H9 (cell line): Measurements from ENCODE around the gene FOLR1. TPM values are rescaled to one million over a fixed set of nuclear protein-coding genes. Genes with fewer than 3 reads are reported as not detected.

Source experiments
- DNase-seq: peaks from one replicate; pipeline ENCODE4 v3.0.0-alpha.2; 2017
- H2AFZ ChIP-seq: one replicate; pipeline ENCODE4 v1.6.1; 2013; ENCODE audit warnings: mild to moderate bottlenecking, low read length, control low read depth, moderate library complexity
- H2AK5ac ChIP-seq: 2 replicates; pipeline ENCODE4 v1.6.1; 2013; ENCODE audit warnings: low read length, control low read depth, mixed read lengths; ENCODE audit not compliant: insufficient read length
- H2BK120ac ChIP-seq: one replicate; pipeline ENCODE4 v1.6.1; 2013; ENCODE audit warnings: low read depth, mild to moderate bottlenecking, low read length, control low read depth, inconsistent platforms; ENCODE audit not compliant: poor library complexity, severe bottlenecking
- H2BK12ac ChIP-seq: 2 replicates; pipeline ENCODE4 v1.6.1; 2013; ENCODE audit warnings: low read length, control low read depth, mixed read lengths, low read depth; ENCODE audit not compliant: insufficient read length
- H2BK15ac ChIP-seq: 2 replicates; pipeline ENCODE4 v1.6.1; 2013; ENCODE audit warnings: low read depth, low read length, control low read depth
- H2BK20ac ChIP-seq: one replicate; pipeline ENCODE4 v1.6.1; 2013; ENCODE audit warnings: low read depth, mild to moderate bottlenecking, low read length, control low read depth, inconsistent platforms; ENCODE audit not compliant: poor library complexity, severe bottlenecking
- H2BK5ac ChIP-seq: 2 replicates; pipeline ENCODE4 v1.6.1; 2013; ENCODE audit warnings: low read length, control low read depth, mixed read lengths; ENCODE audit not compliant: insufficient read length
- H3K14ac ChIP-seq: 2 replicates; pipeline ENCODE4 v1.6.1; 2013; ENCODE audit warnings: low read length, control low read depth; ENCODE audit not compliant: insufficient read depth
- H3K18ac ChIP-seq: 2 replicates; pipeline ENCODE4 v1.6.1; 2013; ENCODE audit warnings: low read depth, mild to moderate bottlenecking, mixed read lengths, low read length, control low read depth; ENCODE audit not compliant: insufficient read length
- H3K23ac ChIP-seq: 2 replicates; pipeline ENCODE4 v1.6.1; 2013; ENCODE audit warnings: low read length, control low read depth, mixed read lengths, low read depth; ENCODE audit not compliant: insufficient read length
- H3K23me2 ChIP-seq: 2 replicates; pipeline ENCODE4 v1.6.1; 2013; ENCODE audit warnings: low read depth, mild to moderate bottlenecking, mixed read lengths, low read length, control low read depth; ENCODE audit not compliant: insufficient read length, poor library complexity, severe bottlenecking
- H3K27ac ChIP-seq: 2 replicates; pipeline ENCODE4 v1.5.1; 2013; ENCODE audit warnings: low read length, control low read depth, mixed read lengths, low read depth; ENCODE audit not compliant: insufficient read length
- H3K27me3 ChIP-seq: 2 replicates; pipeline ENCODE4 v1.6.1; 2013; ENCODE audit warnings: low read length, control low read depth, inconsistent platforms; ENCODE audit not compliant: insufficient read depth
- H3K4ac ChIP-seq: 2 replicates; pipeline ENCODE4 v1.6.1; 2013; ENCODE audit warnings: low read depth, mild to moderate bottlenecking, control low read depth, inconsistent platforms, low read length, moderate library complexity
- H3K4me1 ChIP-seq: 2 replicates; pipeline ENCODE4 v1.6.1; 2013; ENCODE audit warnings: low read length, control low read depth, inconsistent platforms; ENCODE audit not compliant: insufficient read depth
- H3K4me2 ChIP-seq: 2 replicates; pipeline ENCODE4 v1.6.1; 2013; ENCODE audit warnings: low read length, control low read depth, mixed read lengths; ENCODE audit not compliant: insufficient read length, insufficient read depth
- H3K56ac ChIP-seq: 2 replicates; pipeline ENCODE4 v1.6.1; 2013; ENCODE audit warnings: low read depth, mild to moderate bottlenecking, mixed read lengths, low read length, control low read depth; ENCODE audit not compliant: insufficient read length
- H3K79me1 ChIP-seq: 2 replicates; pipeline ENCODE4 v1.6.1; 2013; ENCODE audit warnings: low read depth, mild to moderate bottlenecking, moderate library complexity, low read length, control low read depth, inconsistent platforms; ENCODE audit not compliant: insufficient read depth, poor library complexity, severe bottlenecking
- H3K79me2 ChIP-seq: 2 replicates; pipeline ENCODE4 v1.6.1; 2013; ENCODE audit warnings: low read length, control low read depth, inconsistent platforms; ENCODE audit not compliant: insufficient read depth
- H3K9ac ChIP-seq: 2 replicates; pipeline ENCODE4 v1.6.1; 2013; ENCODE audit warnings: low read length, control low read depth, mixed read lengths; ENCODE audit not compliant: insufficient read length; ENCODE audit errors: extremely low read depth
- H3K9me3 ChIP-seq: one replicate; pipeline ENCODE4 v1.6.1; 2013; ENCODE audit warnings: low read depth, low read length, inconsistent platforms; ENCODE audit not compliant: control insufficient read depth
- H3T11ph ChIP-seq: one replicate; pipeline ENCODE4 v1.6.1; 2013; ENCODE audit warnings: mild to moderate bottlenecking, low read length, control low read depth, inconsistent platforms
- H4K20me1 ChIP-seq: one replicate; pipeline ENCODE4 v1.6.1; 2013; ENCODE audit not compliant: control insufficient read depth, insufficient read length, insufficient read depth
- H4K5ac ChIP-seq: 2 replicates; pipeline ENCODE4 v1.6.1; 2013; ENCODE audit warnings: low read depth, mild to moderate bottlenecking, mixed read lengths, low read length, control low read depth; ENCODE audit not compliant: insufficient read length
- H4K8ac ChIP-seq: replicated peaks from 2 replicates; pipeline ENCODE4 v1.6.1; 2013; ENCODE audit warnings: low read length, control low read depth, mixed read lengths, low read depth; ENCODE audit not compliant: insufficient read length
- H4K91ac ChIP-seq: 2 replicates; pipeline ENCODE4 v1.6.1; 2013; ENCODE audit warnings: low read depth, mild to moderate bottlenecking, moderate library complexity, mixed read lengths, low read length, control low read depth; ENCODE audit not compliant: insufficient read length
- H3K27ac Mint-ChIP-seq, 3 experiments: 2 replicates in 2 of 3; 3 replicates in 1 of 3; pipeline ENCODE4 v1.8.0; 2020 to 2021; ENCODE audit warnings: mixed read lengths in 3 of 3, mild to moderate bottlenecking in 1 of 3, moderate library complexity in 1 of 3
- H3K27me3 Mint-ChIP-seq: 2 replicates; pipeline ENCODE4 v1.8.0; 2021; ENCODE audit warnings: low read depth, mild to moderate bottlenecking, moderate library complexity, mixed read lengths
- H3K36me3 Mint-ChIP-seq, 3 experiments: 2 replicates in 2 of 3; 3 replicates in 1 of 3; pipeline ENCODE4 v1.8.0; 2020 to 2021; ENCODE audit warnings: low read depth in 3 of 3, mixed read lengths in 3 of 3; ENCODE audit not compliant: insufficient read depth in 1 of 3
- H3K4me1 Mint-ChIP-seq, 2 experiments: 2 replicates each; pipeline ENCODE4 v1.8.0; 2020; ENCODE audit warnings: mixed read lengths in 2 of 2
- H3K4me3 Mint-ChIP-seq, 2 experiments: 2 replicates in 1 of 2; 3 replicates in 1 of 2; pipeline ENCODE4 v1.8.0; 2020 to 2021; ENCODE audit warnings: mild to moderate bottlenecking in 2 of 2, mixed read lengths in 2 of 2, moderate library complexity in 1 of 2
- H3K9me3 Mint-ChIP-seq, 2 experiments: 2 replicates in 1 of 2; 3 replicates in 1 of 2; pipeline ENCODE4 v1.8.0; 2020; ENCODE audit warnings: mild to moderate bottlenecking in 2 of 2, mixed read lengths in 2 of 2, moderate library complexity in 1 of 2
- WGBS: extraction: QIAGEN DNeasy Blood & Tissue Kit; methylation state at CpG from one replicate; pipeline ENCODE4 v1.1.7; 2013; ENCODE audit warnings: missing lambda C conversion rate, low lambda C conversion rate, mixed read lengths; ENCODE audit not compliant: insufficient read length; ENCODE audit errors: extremely low coverage; 5-methylcytosine and 5-hydroxymethylcytosine counted together
- total RNA-seq: library from RNA; stranded (reverse); gene quantifications from 2 replicates; pipeline ENCODE4 v1.2.1, GENCODE V29; 2021
- TF ChIP-seq, protein P1 (sequence below): fragments of 200-600 bp; sonication (generic); conservative IDR thresholded peaks from 3 replicates; pipeline ENCODE4 v1.8.0; 2021; ENCODE audit warnings: antibody characterized with exemption, mild to moderate bottlenecking

FOLR1 gene
- total RNA-seq, 1 experiment from 2014 or later = 0.92 TPM

DNA sequence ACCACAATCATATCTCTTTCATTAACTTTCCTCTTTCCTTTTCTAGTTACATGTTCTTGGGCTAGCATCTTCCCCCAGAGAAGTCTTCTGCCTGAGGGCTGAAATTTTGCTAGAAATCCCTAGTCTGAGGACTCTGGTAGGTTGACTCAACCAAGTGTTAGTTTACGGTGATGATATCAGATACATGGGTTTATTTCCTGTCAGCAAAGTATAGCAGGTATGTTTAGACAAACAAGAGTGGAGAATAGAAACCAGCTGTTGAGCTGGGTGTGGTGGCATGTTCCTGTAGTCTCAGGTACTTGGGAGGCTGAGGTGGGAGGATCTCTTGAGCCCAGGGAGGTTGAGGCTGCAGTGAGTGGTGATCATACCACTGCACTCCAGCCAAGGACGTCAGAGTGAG, 11.2 kb downstream of the FOLR1 start:
- Histone ChIP-seq H3K23me2 (no peaks in the 10 kb centered on the region), H2BK12ac (no peak overlapping the region), H4K91ac (no peak overlapping the region), H2BK20ac (no peak overlapping the region), H2BK120ac (no peak overlapping the region), H3K56ac (no peak overlapping the region), H3K27me3 (no peaks in the 10 kb centered on the region), H4K20me1 (no peaks in the 10 kb centered on the region), H4K8ac (no peak overlapping the region), H3K27ac (no peak overlapping the region), H3K23ac (no peak overlapping the region), H2BK15ac (no peak overlapping the region), H3K4ac (no peak overlapping the region), H3T11ph (no peak overlapping the region), H3K18ac (no peak overlapping the region), H3K79me2 (no peaks in the 10 kb centered on the region), H3K9me3 (no peaks in the 10 kb centered on the region), H2AK5ac (no peak overlapping the region), H3K14ac (no peak overlapping the region), H3K79me1 (no peaks in the 10 kb centered on the region), H2BK5ac (no peak overlapping the region), H4K5ac (no peak overlapping the region), H2AFZ (no peak overlapping the region), H3K9ac (no peak overlapping the region), H3K4me2 (no peak overlapping the region), H3K4me1 (no peaks in the 10 kb centered on the region)
- peaks cover 0 to 7% of the 10 kb centered on the region in 2 experiments; a peak in 1 of 4 replicates for H3K4me1 Mint-ChIP-seq
- no peaks in the 10 kb centered on the region for H3K9me3 Mint-ChIP-seq
- TF ChIP-seq, protein P1, sequence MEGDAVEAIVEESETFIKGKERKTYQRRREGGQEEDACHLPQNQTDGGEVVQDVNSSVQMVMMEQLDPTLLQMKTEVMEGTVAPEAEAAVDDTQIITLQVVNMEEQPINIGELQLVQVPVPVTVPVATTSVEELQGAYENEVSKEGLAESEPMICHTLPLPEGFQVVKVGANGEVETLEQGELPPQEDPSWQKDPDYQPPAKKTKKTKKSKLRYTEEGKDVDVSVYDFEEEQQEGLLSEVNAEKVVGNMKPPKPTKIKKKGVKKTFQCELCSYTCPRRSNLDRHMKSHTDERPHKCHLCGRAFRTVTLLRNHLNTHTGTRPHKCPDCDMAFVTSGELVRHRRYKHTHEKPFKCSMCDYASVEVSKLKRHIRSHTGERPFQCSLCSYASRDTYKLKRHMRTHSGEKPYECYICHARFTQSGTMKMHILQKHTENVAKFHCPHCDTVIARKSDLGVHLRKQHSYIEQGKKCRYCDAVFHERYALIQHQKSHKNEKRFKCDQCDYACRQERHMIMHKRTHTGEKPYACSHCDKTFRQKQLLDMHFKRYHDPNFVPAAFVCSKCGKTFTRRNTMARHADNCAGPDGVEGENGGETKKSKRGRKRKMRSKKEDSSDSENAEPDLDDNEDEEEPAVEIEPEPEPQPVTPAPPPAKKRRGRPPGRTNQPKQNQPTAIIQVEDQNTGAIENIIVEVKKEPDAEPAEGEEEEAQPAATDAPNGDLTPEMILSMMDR = no peak
- H3K36me3 Mint-ChIP-seq = no peaks in the 10 kb centered on the region
- no peak for DNase-seq
- no peak overlapping the region for H3K27ac Mint-ChIP-seq
- no peak overlapping the region for H3K4me3 Mint-ChIP-seq
- peaks cover 2% of the 10 kb centered on the region; the same call in 1 of the 2 replicates for H3K27me3 Mint-ChIP-seq
- no CpG with 5 or more reads among the region's 2 CpGs for whole genome bisulfite sequencing
